Activated naive CD4-positive, alpha-beta T cell treated with anti-CD3 and anti-CD28 coated beads for 36 hours (primary cell): ENCODE measurements around the gene CRIP3. TPM values are rescaled to one million over a fixed set of nuclear protein-coding genes. Genes with fewer than 3 reads are reported as not detected.

Source experiments
- total RNA-seq, 2 experiments: library from RNA; stranded (reverse); gene quantifications; one replicate each; pipeline ENCODE4 v1.2.3, GENCODE V29; 2021

CRIP3 gene
- total RNA-seq, 2 experiments from 2014 or later, result 2.9 to 3.1 TPM

Other genes starting within 250 kb of the CRIP3 start
- gene MRPL2, start 249.4 kb downstream of the CRIP3 start, total RNA-seq, result 10 to 100 TPM; 87.7 to 95.1 TPM
- gene KLC4, start 249.2 kb downstream of the CRIP3 start, total RNA-seq, result 10 to 100 TPM; 12.0 to 12.3 TPM
- 1 to 10 TPM; 2.0 to 2.2 TPM for gene PTK7, start 232.5 kb downstream of the CRIP3 start, total RNA-seq
- 10 to 100 TPM; 27.8 to 28.2 TPM for gene SRF, start 137.6 kb downstream of the CRIP3 start, total RNA-seq
- 10 to 100 TPM; 43.1 to 49.3 TPM for gene CUL9, start 126.6 kb downstream of the CRIP3 start, total RNA-seq
- gene DNPH1, start 79.3 kb downstream of the CRIP3 start, total RNA-seq, result 10 to 100 TPM; 59.7 to 59.8 TPM
- gene TTBK1, start 65.3 kb downstream of the CRIP3 start, total RNA-seq, result under 1 TPM in 1 of 2 experiments, not detected in 1; 0.02 TPM
- not detected for gene SLC22A7, start 10.6 kb downstream of the CRIP3 start, total RNA-seq
- 1 to 10 TPM; 9.3 to 9.9 TPM for gene ZNF318, start 60.8 kb upstream of the CRIP3 start, total RNA-seq
- gene ABCC10, start 118.7 kb upstream of the CRIP3 start, total RNA-seq, result 10 to 100 TPM; 22.7 to 26.6 TPM
- under 1 TPM; 0.47 to 0.52 TPM for gene DLK2, start 146.7 kb upstream of the CRIP3 start, total RNA-seq
- gene TJAP1, start 168.7 kb upstream of the CRIP3 start, total RNA-seq, result 10 to 100 TPM; 23.0 to 24.6 TPM
- under 1 TPM; 0.10 to 0.17 TPM for gene LRRC73, start 201.5 kb upstream of the CRIP3 start, total RNA-seq
- gene YIPF3, start 208.1 kb upstream of the CRIP3 start, total RNA-seq, result 10 to 100 TPM; 26.2 to 26.5 TPM
- 10 to 100 TPM; 47.5 to 50.1 TPM for gene POLR1C, start 208.3 kb upstream of the CRIP3 start, total RNA-seq